H1 (cell line): ENCODE data around the gene DBNL. TPM values are rescaled to one million over a fixed set of nuclear protein-coding genes. Genes with fewer than 3 reads are reported as not detected.

ENCODE experiments used
- CTCF ChIA-PET: fragments of 300-600 bp; sonication (Branson Sonifier 250); formaldehyde crosslinking; loops from one replicate; lab custom pipeline; 2021; ENCODE audit not compliant: partially characterized antibody; lab: Charles Lee
- POLR2A ChIA-PET: fragments of 300-600 bp; sonication (Branson Sonifier 250); formaldehyde crosslinking; loops from one replicate; lab custom pipeline; 2021; ENCODE audit warnings: inconsistent platforms; ENCODE audit not compliant: partially characterized antibody; lab: Charles Lee
- DNase-seq, 2 experiments: peaks; one replicate each; pipeline versions ENCODE4 v3.0.0 to v3.0.0-alpha.2; 2010 to 2022; ENCODE audit warnings: low spot score in 2 of 2, low read depth in 1 of 2, mixed read lengths in 1 of 2
- FAIRE-seq: peaks from 2 replicates; lab custom pipeline; 2011; peaks lifted over from hg19 to GRCh38; lab: Jason Lieb, UNC
- H2AFZ ChIP-seq: 2 replicates; pipeline ENCODE4 v1.8.1; 2012; ENCODE audit warnings: low read length, inconsistent platforms
- H2AK5ac ChIP-seq: 2 replicates; pipeline ENCODE4 v1.6.1; 2013; ENCODE audit warnings: low read depth, low read length
- H2BK120ac ChIP-seq: replicated peaks from 2 replicates; pipeline ENCODE3; 2013; ENCODE audit warnings: low read depth, low read length, inconsistent platforms
- H2BK12ac ChIP-seq: 2 replicates; pipeline ENCODE4 v1.6.1; 2013; ENCODE audit warnings: low read depth, low read length
- H2BK15ac ChIP-seq: 2 replicates; pipeline ENCODE4 v1.6.1; 2013; ENCODE audit warnings: low read length
- H2BK20ac ChIP-seq: 2 replicates; pipeline ENCODE4 v1.6.1; 2013; ENCODE audit warnings: low read length
- H2BK5ac ChIP-seq: 2 replicates; pipeline ENCODE4 v1.6.1; 2013; ENCODE audit warnings: low read depth, low read length
- H3K14ac ChIP-seq: 2 replicates; pipeline ENCODE4 v1.6.1; 2013; ENCODE audit warnings: inconsistent platforms; ENCODE audit not compliant: insufficient read length
- H3K18ac ChIP-seq: 2 replicates; pipeline ENCODE4 v1.6.1; 2013; ENCODE audit warnings: low read length; ENCODE audit errors: extremely low read depth
- H3K23ac ChIP-seq: 2 replicates; pipeline ENCODE4 v1.6.1; 2013; ENCODE audit warnings: inconsistent platforms; ENCODE audit not compliant: insufficient read length
- H3K23me2 ChIP-seq: 2 replicates; pipeline ENCODE4 v1.6.1; 2013; ENCODE audit warnings: low read depth, low read length
- H3K27ac ChIP-seq: 2 replicates; pipeline ENCODE4 v1.6.1; 2011; ENCODE audit warnings: low read depth, low read length, inconsistent platforms
- H3K27me3 ChIP-seq, 4 experiments: replicated peaks in 1 of 4; 1 replicate in 1 of 4; 2 replicates in 3 of 4; pipeline versions ENCODE4 v1.6.1 to v1.8.1; 2011 to 2013; ENCODE audit warnings: low read length in 3 of 4, mild to moderate bottlenecking in 3 of 4, inconsistent platforms in 2 of 4, mixed read lengths in 2 of 4, moderate library complexity in 1 of 4; ENCODE audit not compliant: control insufficient read depth in 3 of 4, insufficient read depth in 3 of 4; ENCODE audit errors: extremely low read depth in 1 of 4
- H3K36me3 ChIP-seq, 4 experiments: 2 replicates each; pipeline versions ENCODE4 v1.6.1 to v1.8.1; 2011 to 2013; ENCODE audit warnings: mild to moderate bottlenecking in 4 of 4, low read length in 3 of 4, moderate library complexity in 2 of 4, control low read depth in 1 of 4, inconsistent platforms in 1 of 4; ENCODE audit not compliant: insufficient read depth in 4 of 4, control insufficient read depth in 2 of 4
- H3K4ac ChIP-seq: replicated peaks from 2 replicates; pipeline ENCODE3; 2013; ENCODE audit warnings: low read length, low read depth, mixed read lengths, inconsistent platforms; ENCODE audit not compliant: insufficient read length
- H3K4me1 ChIP-seq, 4 experiments: replicated peaks in 1 of 4; 1 replicate in 1 of 4; 2 replicates in 3 of 4; pipeline versions ENCODE4 v1.6.1 to v1.8.1; 2011 to 2013; ENCODE audit warnings: low read length in 3 of 4, inconsistent platforms in 2 of 4, mixed read lengths in 1 of 4; ENCODE audit not compliant: insufficient read depth in 4 of 4, control insufficient read depth in 3 of 4
- H3K4me2 ChIP-seq, 2 experiments: 2 replicates each; pipeline versions ENCODE4 v1.6.1 to v1.8.1; 2011 to 2013; ENCODE audit warnings: low read depth in 2 of 2, low read length in 2 of 2, control low read depth in 1 of 2, inconsistent platforms in 1 of 2, mild to moderate bottlenecking in 1 of 2; ENCODE audit not compliant: insufficient read depth in 1 of 2
- H3K4me3 ChIP-seq, 4 experiments: fragments of 200-600, 300-600 bp in 1 of 4; sonication (generic), shearing (Covaris generic), sonication (Bioruptor Twin) in 1 of 4; 2 replicates each; pipeline versions ENCODE4 v1.5.1 to v1.8.1; 2011 to 2016; ENCODE audit warnings: low read length in 4 of 4, low read depth in 3 of 4, control low read depth in 2 of 4, inconsistent platforms in 2 of 4, mild to moderate bottlenecking in 2 of 4, mixed read lengths in 1 of 4, moderate library complexity in 1 of 4; ENCODE audit not compliant: insufficient read depth in 2 of 4; ENCODE audit errors: extremely low read depth in 1 of 4
- H3K56ac ChIP-seq: replicated peaks from 2 replicates; pipeline ENCODE3; 2013; ENCODE audit warnings: low read depth, mild to moderate bottlenecking, mixed read lengths, low read length, inconsistent platforms; ENCODE audit not compliant: insufficient read length
- H3K79me1 ChIP-seq: 2 replicates; pipeline ENCODE4 v1.6.1; 2013; ENCODE audit warnings: low read depth, low read length, control low read depth
- H3K79me2 ChIP-seq, 2 experiments: 2 replicates each; pipeline versions ENCODE4 v1.6.1 to v1.8.1; 2012 to 2013; ENCODE audit warnings: low read length in 2 of 2, mild to moderate bottlenecking in 2 of 2, inconsistent platforms in 1 of 2; ENCODE audit not compliant: insufficient read depth in 2 of 2, control insufficient read depth in 1 of 2
- H3K9ac ChIP-seq, 4 experiments: replicated peaks in 1 of 4; 1 replicate in 1 of 4; 2 replicates in 3 of 4; pipeline versions ENCODE4 v1.6.1 to v1.8.1; 2011 to 2013; ENCODE audit warnings: low read depth in 3 of 4, low read length in 3 of 4, control low read depth in 2 of 4, mild to moderate bottlenecking in 2 of 4, moderate library complexity in 2 of 4, inconsistent platforms in 1 of 4; ENCODE audit errors: extremely low read depth in 1 of 4
- H3K9me3 ChIP-seq, 2 experiments: 2 replicates each; pipeline versions ENCODE4 v1.6.1 to v1.8.1; 2012 to 2013; ENCODE audit warnings: mild to moderate bottlenecking in 2 of 2, moderate library complexity in 2 of 2, control low read depth in 1 of 2, inconsistent platforms in 1 of 2, low read depth in 1 of 2, low read length in 1 of 2, mixed read lengths in 1 of 2; ENCODE audit not compliant: insufficient read depth in 2 of 2
- H4K20me1 ChIP-seq, 2 experiments: replicated peaks in 1 of 2; 2 replicates each; pipeline versions ENCODE3 to v1.8.1; 2011 to 2013; ENCODE audit warnings: inconsistent platforms in 2 of 2, low read length in 2 of 2, mild to moderate bottlenecking in 1 of 2; ENCODE audit not compliant: insufficient read depth in 2 of 2, control insufficient read depth in 1 of 2
- H4K5ac ChIP-seq: 2 replicates; pipeline ENCODE4 v1.6.1; 2013; ENCODE audit warnings: low read length, low read depth, mixed read lengths, inconsistent platforms; ENCODE audit not compliant: insufficient read length
- H4K8ac ChIP-seq: 2 replicates; pipeline ENCODE4 v1.8.0; 2013; ENCODE audit warnings: mild to moderate bottlenecking, moderate library complexity, low read length, inconsistent platforms; ENCODE audit not compliant: insufficient read depth; ENCODE audit errors: extremely low read depth
- H4K91ac ChIP-seq: replicated peaks from 2 replicates; pipeline ENCODE3; 2013; ENCODE audit warnings: low read length, mixed read lengths, inconsistent platforms; ENCODE audit not compliant: insufficient read length
- TEAD4 ChIP-seq: IDR thresholded peaks from 2 replicates; pipeline ENCODE4 v1.6.1; 2012; ENCODE audit warnings: low read depth, low read length, inconsistent platforms, mixed read lengths
- WGBS, 2 experiments: shearing (Covaris generic) in 1 of 2; methylation state at CpG; one replicate each; pipeline versions ENCODE4 v1.1.6 to v1.1.7; 2013 to 2015; ENCODE audit warnings: low lambda C conversion rate in 2 of 2, mixed read lengths in 2 of 2, inconsistent platforms in 1 of 2, low coverage in 1 of 2, missing lambda C conversion rate in 1 of 2; ENCODE audit not compliant: insufficient replicate concordance in 2 of 2, insufficient coverage in 1 of 2, insufficient read length in 1 of 2; ENCODE audit errors: extremely low coverage in 1 of 2, missing lambda C conversion rate in 1 of 2; 5-methylcytosine and 5-hydroxymethylcytosine counted together
- polyA plus RNA-seq, 7 experiments: library from polyadenylated mRNA; depleted of rRNA in 3 of 7; stranded (reverse) in 5 of 7; unstranded in 2 of 7; fragments of >200 nt in 5 of 7; fragments of 200-250 nt in 2 of 7; gene quantifications; 1 replicate in 5 of 7; 2 replicates in 1 of 7; 4 replicates in 1 of 7; pipeline versions ENCODE4 v1.2.1 to v1.2.3, GENCODE V29; 2011 to 2013; ENCODE audit warnings: missing spikeins in 2 of 7, mixed read lengths in 2 of 7
- total RNA-seq: library from RNA; stranded (reverse); fragmentation: NEBNext Ultra II Directional; extraction: Animal tissue kit (Norgen Biotek cat#: 25700); gene quantifications from 2 replicates; pipeline ENCODE4 v1.2.1, GENCODE V29; 2021

Gene DBNL
- total and polyA plus RNA-seq, 2 of the 8 experiments (the other 6 are each of a cell fraction or from before 2014, with no cell fraction given): 30.9 to 56.6 TPM

DNA sequence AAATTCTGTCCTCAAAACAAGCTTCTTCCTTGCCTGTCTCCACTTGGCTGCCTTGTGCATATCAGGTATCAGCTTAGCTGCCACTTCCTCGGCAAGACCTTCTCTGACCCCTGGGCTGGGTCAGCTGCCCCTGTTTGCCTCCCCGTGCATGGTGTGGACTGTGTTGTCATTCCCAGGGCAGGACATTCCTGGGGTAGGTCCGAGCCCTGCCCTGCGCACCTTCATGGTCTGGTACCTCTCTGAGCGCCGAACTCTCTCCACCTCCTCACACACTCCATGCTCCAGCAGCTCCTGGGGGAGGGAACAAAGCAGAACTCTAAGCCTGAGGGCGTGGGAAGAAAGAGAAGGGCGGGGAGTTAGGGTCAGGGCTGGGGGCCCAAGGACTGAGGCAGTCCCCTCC, 34.0 kb downstream of the DBNL start:
- Histone ChIP-seq H3K4me3 (no peak overlapping the region), H4K91ac (no peak overlapping the region), H3K23ac (no peak overlapping the region), H3K4me1 (no peaks in the 10 kb centered on the region), H3K56ac (no peak overlapping the region), H3K36me3 (peaks cover 12 to 20% (median 15%) of the 10 kb centered on the region in 4 experiments), H2AFZ (no peak overlapping the region), H3K23me2 (peaks cover 4% of the 10 kb centered on the region; the same call in 1 of the 2 replicates), H3K9me3 (no peaks in the 10 kb centered on the region), H4K20me1 (peaks cover 0 to 8% of the 10 kb centered on the region in 2 experiments), H3K79me2 (no peaks in the 10 kb centered on the region), H2BK5ac (no peak overlapping the region), H3K9ac (no peak overlapping the region), H4K5ac (no peak overlapping the region), H4K8ac (no peak overlapping the region), H3K79me1 (no peaks in the 10 kb centered on the region), H2BK12ac (no peak overlapping the region), H3K4ac (no peak overlapping the region), H3K14ac (no peak overlapping the region), H2BK15ac (no peak overlapping the region), H2BK120ac (no peak overlapping the region), H3K4me2 (no peak overlapping the region), H3K27me3 (no peaks in the 10 kb centered on the region; a peak in 1 of 7 replicates), H2BK20ac (no peak overlapping the region), H3K18ac (no peak overlapping the region), H2AK5ac (no peak overlapping the region), H3K27ac (no peak overlapping the region)
- FAIRE-seq (no peak), DNase-seq (no peak)
- POLR2A ChIA-PET: interaction anchor here (1.0 to 5.5 kb wide), 2 partner anchors 8 to 13 kb away, joined by 3 to 48 read pairs; partner anchors contain the start of gene PGAM2
- WGBS, 2 experiments: 86% methylated on average over 8 of the region's 8 CpGs; no CpG with 5 or more reads in 1 of the 2 experiments
- CTCF ChIA-PET: interaction anchor here (0.9 to 1.0 kb wide), 2 partner anchors 15 to 118 kb away, joined by 3 to 4 read pairs; no protein-coding TSS in a partner anchor
- TF ChIP-seq TEAD4: no peak
